HEK293T (cell line): Measurements from ENCODE around the gene NME9.

ENCODE experiments used
- CTCF ChIA-PET: fragments of 350-600 bp; formaldehyde crosslinking; extraction: SDS; loops from one replicate; lab custom pipeline; 2021; ENCODE audit warnings: antibody characterized with exemption, inconsistent platforms; lab: Yijun Ruan, JAX
- POLR2A ChIA-PET: fragments of 350-600 bp; formaldehyde crosslinking; extraction: SDS; loops from one replicate; lab custom pipeline; 2020; ENCODE audit warnings: antibody characterized with exemption, inconsistent platforms; lab: Yijun Ruan, JAX
- DNase-seq: peaks from one replicate; pipeline ENCODE4 v3.0.0; 2012; ENCODE audit warnings: mixed read lengths; ENCODE audit errors: extremely low spot score
- ARNT ChIP-seq: fragments of 450-650 bp; IDR thresholded peaks from 2 replicates; pipeline ENCODE4 v1.6.1; 2017; ENCODE audit warnings: mild to moderate bottlenecking
- BHLHE40 ChIP-seq: fragments of 450-650 bp; IDR thresholded peaks from 2 replicates; pipeline ENCODE4 v1.6.1; 2016; ENCODE audit warnings: mild to moderate bottlenecking, moderate library complexity, borderline replicate concordance
- CTBP1 ChIP-seq: fragments of 450-650 bp; IDR thresholded peaks from 2 replicates; pipeline ENCODE4 v1.6.1; 2016; ENCODE audit warnings: borderline replicate concordance
- ELF4 ChIP-seq: fragments of 450-650 bp; IDR thresholded peaks from 2 replicates; pipeline ENCODE4 v1.6.1; 2017; ENCODE audit warnings: antibody characterized with exemption
- FOXA1 ChIP-seq: fragments of 450-650 bp; IDR thresholded peaks from 2 replicates; pipeline ENCODE4 v1.6.1; 2016; ENCODE audit warnings: mild to moderate bottlenecking
- FOXK2 ChIP-seq: fragments of 450-650 bp; IDR thresholded peaks from 2 replicates; pipeline ENCODE4 v1.6.1; 2016; ENCODE audit warnings: mild to moderate bottlenecking
- FOXM1 ChIP-seq: fragments of 450-650 bp; IDR thresholded peaks from 2 replicates; pipeline ENCODE4 v1.6.1; 2017; ENCODE audit warnings: mild to moderate bottlenecking, borderline replicate concordance
- HDGF ChIP-seq: fragments of 450-650 bp; IDR thresholded peaks from 2 replicates; pipeline ENCODE4 v1.6.1; 2017; ENCODE audit warnings: antibody characterized with exemption, borderline replicate concordance
- L3MBTL2 ChIP-seq: fragments of 450-650 bp; conservative IDR thresholded peaks from 2 replicates; pipeline ENCODE4 v1.6.1; 2016; ENCODE audit warnings: mild to moderate bottlenecking
- LEF1 ChIP-seq: fragments of 450-650 bp; IDR thresholded peaks from 2 replicates; pipeline ENCODE4 v1.6.1; 2017; ENCODE audit warnings: mild to moderate bottlenecking, borderline replicate concordance
- NFRKB ChIP-seq: fragments of 450-650 bp; IDR thresholded peaks from 2 replicates; pipeline ENCODE4 v1.6.1; 2016; ENCODE audit warnings: mild to moderate bottlenecking, moderate library complexity
- PKNOX1 ChIP-seq: fragments of 450-650 bp; IDR thresholded peaks from 2 replicates; pipeline ENCODE4 v1.6.1; 2016
- SP1 ChIP-seq: fragments of 450-650 bp; IDR thresholded peaks from 2 replicates; pipeline ENCODE4 v1.6.1; 2017
- SUZ12 ChIP-seq: fragments of 450-650 bp; IDR thresholded peaks from 2 replicates; pipeline ENCODE4 v1.6.1; 2016; ENCODE audit warnings: mild to moderate bottlenecking
- TARDBP ChIP-seq: fragments of 450-650 bp; IDR thresholded peaks from 2 replicates; pipeline ENCODE4 v1.6.1; 2016
- ZNF384 ChIP-seq: fragments of 450-650 bp; IDR thresholded peaks from 2 replicates; pipeline ENCODE4 v1.6.1; 2016

Gene NME9

GRCh38 chr3:138363322-138363721 lies 33.7 kb upstream of the NME9 start:
- TF ChIP-seq ARNT (no peak), ZNF384 (no peak), BHLHE40 (no peak), PKNOX1 (no peak), LEF1 (no peak), FOXA1 (no peak), NFRKB (no peak), FOXM1 (no peak), SUZ12 (no peak), L3MBTL2 (no peak), SP1 (no peak)
- ChIA-PET POLR2A (no interaction called here), CTCF (no interaction called here)
- no peak for DNase-seq

DNA sequence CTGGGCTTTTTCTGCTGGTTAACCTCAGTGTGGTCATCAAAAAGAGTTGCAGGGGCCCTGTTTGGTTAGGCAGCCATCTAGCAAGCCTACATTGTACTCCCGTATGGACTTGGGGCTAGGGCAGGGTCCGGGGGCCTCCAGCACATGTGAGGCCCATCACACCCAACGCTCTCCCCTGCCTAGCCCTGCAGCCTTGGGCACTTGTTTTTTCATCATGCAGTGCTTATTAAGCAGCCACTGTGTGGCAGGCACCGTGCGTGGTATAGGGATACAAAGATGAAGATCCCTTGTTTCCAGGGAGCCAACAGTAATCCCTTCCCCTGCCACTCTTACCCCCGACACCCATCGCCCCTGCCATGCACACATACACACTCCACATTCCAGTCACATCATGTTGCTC lies 32.9 kb upstream of the NME9 start:
- TF ChIP-seq LEF1 (no peak), FOXM1 (no peak), ZNF384 (no peak), TARDBP (no peak), ELF4 (no peak), CTBP1 (no peak), BHLHE40 (no peak), NFRKB (no peak), ARNT (no peak), FOXK2 (no peak), L3MBTL2 (no peak), SP1 (no peak), SUZ12 (no peak), FOXA1 (no peak), PKNOX1 (no peak), HDGF (no peak)
- ChIA-PET POLR2A (no interaction called here), CTCF (no interaction called here)
- DNase-seq, result no peak

DNA sequence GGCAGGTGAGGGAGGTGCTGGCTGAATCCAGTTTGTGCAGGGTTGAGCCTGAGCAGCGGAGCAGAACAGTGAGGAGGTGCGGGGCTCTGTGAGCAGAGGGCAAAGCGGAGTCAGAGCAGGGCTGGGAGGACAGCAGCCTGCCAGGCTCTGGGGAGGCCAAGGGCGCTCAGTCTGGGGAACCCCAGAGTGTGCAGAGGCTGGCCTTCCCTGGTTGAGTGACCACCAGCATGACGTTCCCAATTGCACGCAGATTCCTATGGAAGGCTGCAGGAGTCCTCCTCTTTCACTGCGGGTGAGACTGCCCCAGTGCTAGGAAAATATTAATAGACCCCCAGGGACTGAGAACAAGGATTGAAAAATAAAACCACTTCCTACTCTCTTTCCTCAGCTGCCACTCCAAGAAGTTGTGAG lies 31.9 kb upstream of the NME9 start:
- no peak for DNase-seq
- ChIA-PET CTCF (no interaction called here), POLR2A (no interaction called here)
- TF ChIP-seq FOXM1 (no peak), FOXA1 (no peak), CTBP1 (no peak), LEF1 (no peak), ZNF384 (no peak), TARDBP (no peak), L3MBTL2 (no peak), FOXK2 (no peak), SP1 (no peak), PKNOX1 (no peak), SUZ12 (no peak), HDGF (no peak), ELF4 (no peak), ARNT (no peak), NFRKB (no peak), BHLHE40 (no peak)

DNA sequence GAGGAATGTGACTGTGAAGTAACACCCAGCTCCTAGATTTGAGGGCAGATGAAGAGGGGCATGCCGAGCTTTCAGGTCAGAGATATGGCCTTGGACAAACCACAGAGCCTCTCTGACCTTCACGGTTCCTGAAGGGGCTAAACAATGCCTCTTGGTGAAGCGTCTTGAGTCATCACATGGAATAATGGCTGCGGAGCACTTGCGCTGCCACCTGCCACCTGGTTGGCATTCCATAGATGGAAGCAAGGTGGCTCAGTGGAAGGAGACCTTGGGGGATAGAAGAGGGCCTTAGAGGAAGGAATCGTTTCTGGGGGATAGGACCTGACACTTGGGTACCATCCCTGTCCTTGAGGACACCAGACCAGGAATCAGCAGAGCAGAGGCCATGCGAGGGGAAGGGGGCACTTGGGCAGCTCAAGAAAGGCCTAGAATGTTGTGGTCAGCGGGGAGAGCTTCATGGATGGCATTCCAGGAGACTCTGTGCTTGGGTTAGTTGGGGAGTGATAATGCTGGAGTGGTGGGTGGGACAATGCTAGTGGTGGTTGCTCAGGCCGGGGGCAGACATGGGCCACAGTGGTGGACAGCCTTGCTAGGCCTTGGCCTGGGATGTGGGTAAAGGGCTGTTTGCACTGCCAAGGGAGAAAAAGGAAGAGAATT lies 31.3 kb upstream of the NME9 start:
- CTCF ChIA-PET, result no interaction called here
- DNase-seq, result no peak
- POLR2A ChIA-PET, result no interaction called here
- TF ChIP-seq FOXK2 (no peak), CTBP1 (no peak), NFRKB (no peak), SP1 (no peak), PKNOX1 (no peak), HDGF (no peak), ELF4 (no peak), ARNT (no peak)

- ChIA-PET CTCF (no interaction called here), POLR2A (no interaction called here)
- DNase-seq, result no peak
- TF ChIP-seq CTBP1 (no peak), ARNT (no peak), TARDBP (no peak)
Observed at GRCh38 chr3:138359919-138360868, 30.5 kb upstream of the NME9 start.
